Dendritic cell treated with granulocyte-macrophage colony-stimulating factor and Interleukin-4, amounts not matched to agents 40 ng/mL and 50 ng/mL, for 4 days (primary cell): Measurements from ENCODE around the gene ZNF330.
"Not testable (repeated sequence)": the region's sequence is repeated elsewhere in the genome, so short reads cannot be mapped to it uniquely, and the experiment has no call there.

Source experiments
- H3K27ac Mint-ChIP-seq: one replicate; pipeline ENCODE4 v1.8.0; 2022; ENCODE audit warnings: mild to moderate bottlenecking, mixed read lengths
- H3K27me3 Mint-ChIP-seq: one replicate; pipeline ENCODE4 v1.8.0; 2022; ENCODE audit warnings: mild to moderate bottlenecking, mixed read lengths
- H3K36me3 Mint-ChIP-seq: one replicate; pipeline ENCODE4 v1.8.0; 2022; ENCODE audit warnings: low read depth, mixed read lengths
- H3K4me1 Mint-ChIP-seq: one replicate; pipeline ENCODE4 v1.8.0; 2022; ENCODE audit warnings: low read depth, mixed read lengths
- H3K4me3 Mint-ChIP-seq: one replicate; pipeline ENCODE4 v1.8.0; 2022; ENCODE audit warnings: mild to moderate bottlenecking, moderate library complexity, mixed read lengths
- H3K9me3 Mint-ChIP-seq: one replicate; pipeline ENCODE4 v1.8.0; 2022; ENCODE audit warnings: mixed read lengths
- intact Hi-C: fragments of 100-400 bp; cut with micrococcal nuclease; formaldehyde crosslinking; loops from one replicate; pipeline ENCODE4 v1.15.0; 2022

ZNF330 gene

DNA sequence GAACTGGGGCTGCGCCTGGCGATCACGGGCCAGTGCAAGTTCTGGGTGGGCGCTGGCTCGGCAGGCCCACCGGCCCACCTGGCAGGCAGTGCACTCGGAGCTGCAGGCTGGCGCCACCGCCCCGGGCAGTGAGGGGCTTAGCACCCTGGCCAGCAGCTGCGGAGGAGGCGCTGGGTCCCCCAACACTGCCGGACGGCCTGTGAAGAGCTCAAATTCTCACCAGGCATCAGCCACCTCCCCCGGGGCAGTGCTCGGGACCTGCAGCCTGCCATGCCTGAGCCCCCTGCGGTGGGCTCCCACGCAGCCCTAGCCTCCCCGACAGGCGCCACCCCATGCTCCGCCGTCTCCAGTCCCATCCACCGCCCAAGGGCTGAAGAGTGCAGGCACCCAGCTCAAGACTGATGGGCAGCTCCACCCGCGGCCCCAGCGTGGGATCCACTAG, 7.1 kb upstream of the ZNF330 start:
- H3K27me3 Mint-ChIP-seq = no peaks in the 10 kb centered on the region
- no peaks in the 10 kb centered on the region for H3K36me3 Mint-ChIP-seq
- H3K9me3 Mint-ChIP-seq = no peaks in the 10 kb centered on the region

GRCh38 chr4:141215030-141215429, 5.7 kb upstream of the ZNF330 start:
- Mint-ChIP-seq H3K27ac (no peak overlapping the region), H3K9me3 (no peaks in the 10 kb centered on the region), H3K4me3 (no peak overlapping the region), H3K27me3 (no peaks in the 10 kb centered on the region), H3K4me1 (no peaks in the 10 kb centered on the region), H3K36me3 (no peaks in the 10 kb centered on the region)
- intact Hi-C loops = no loop called here

More for the DNA sequence above, 7.1 kb upstream of the ZNF330 start:
- Mint-ChIP-seq H3K4me1 (no peaks in the 10 kb centered on the region), H3K4me3 (no peak overlapping the region), H3K27ac (no peak overlapping the region)
- intact Hi-C loops = no loop called here

DNA sequence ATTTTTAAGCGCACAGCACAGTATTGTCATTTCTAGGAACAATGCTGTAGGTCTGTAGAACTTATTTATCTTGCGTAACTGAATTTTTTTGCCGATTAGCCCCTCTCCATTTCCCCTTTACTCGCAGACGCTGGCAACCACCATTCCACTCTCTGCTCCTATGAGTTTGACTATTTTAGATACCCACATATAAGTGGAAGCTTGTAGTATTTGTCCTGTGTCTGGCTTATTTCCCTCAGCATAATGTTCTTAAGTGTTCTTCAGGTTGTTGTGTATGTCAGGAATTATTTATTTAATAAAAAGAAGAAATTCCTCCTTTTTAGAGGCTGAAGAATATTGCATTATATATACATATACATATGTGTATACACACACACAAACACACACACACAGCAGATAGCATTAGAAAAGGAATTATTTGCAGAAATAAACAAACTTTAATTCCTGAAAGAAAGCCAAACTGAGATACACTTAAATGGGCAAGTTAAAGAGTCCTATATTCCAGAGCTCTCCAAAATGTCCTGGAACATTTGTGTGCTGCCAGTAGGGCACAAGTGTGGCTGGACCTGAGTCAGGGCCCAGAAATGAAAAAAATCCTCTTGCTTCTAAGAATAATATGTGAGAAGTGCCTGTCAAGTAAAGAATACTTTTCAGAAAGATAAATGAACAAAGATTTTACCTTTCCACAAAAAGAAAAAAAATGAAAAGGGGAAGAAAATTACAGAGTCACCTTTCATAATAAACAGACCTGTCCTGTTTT, 4.5 kb upstream of the ZNF330 start:
- intact Hi-C loops = no loop called here
- no peak overlapping the region for H3K27ac Mint-ChIP-seq
- H3K4me1 Mint-ChIP-seq = peaks cover 8% of the 10 kb centered on the region
- H3K27me3 Mint-ChIP-seq = no peaks in the 10 kb centered on the region
- peaks cover 4% of the 10 kb centered on the region for H3K36me3 Mint-ChIP-seq
- H3K4me3 Mint-ChIP-seq = no peak overlapping the region
- no peaks in the 10 kb centered on the region for H3K9me3 Mint-ChIP-seq

- Mint-ChIP-seq H3K4me1 (peaks cover 23% of the 10 kb centered on the region), H3K9me3 (no peaks in the 10 kb centered on the region), H3K4me3 (peak overlapping the region; percentile 93), H3K27me3 (no peaks in the 10 kb centered on the region), H3K27ac (peak overlapping the region; percentile 97), H3K36me3 (peaks cover 33% of the 10 kb centered on the region)
- intact Hi-C loops = loop anchor here (10.0 kb wide), 3 partner anchors 135 to 1965 kb away; partner anchors contain the start of genes ELMOD2 and USP38
These were observed 424 bp upstream of the ZNF330 start for GRCh38 chr4:141220271-141220670.

GRCh38 chr4:141223418-141223817, 2.7 kb downstream of the ZNF330 start:
- peaks cover 57% of the 10 kb centered on the region for H3K36me3 Mint-ChIP-seq
- peaks cover 23% of the 10 kb centered on the region for H3K4me1 Mint-ChIP-seq
- H3K4me3 Mint-ChIP-seq = no peak overlapping the region
- no peaks in the 10 kb centered on the region for H3K9me3 Mint-ChIP-seq
- H3K27me3 Mint-ChIP-seq = no peaks in the 10 kb centered on the region
- intact Hi-C loops = loop anchor here (10.0 kb wide), 3 partner anchors 131 to 1961 kb away; partner anchors contain the start of genes ELMOD2 and USP38
- H3K27ac Mint-ChIP-seq = no peak overlapping the region

- H3K27me3 Mint-ChIP-seq, H3K4me3 Mint-ChIP-seq, H3K9me3 Mint-ChIP-seq, H3K27ac Mint-ChIP-seq: not testable (repeated sequence)
- intact Hi-C loops = loop anchor here (10.0 kb wide), 3 partner anchors 128 to 1958 kb away; partner anchors contain the start of genes ELMOD2 and USP38
- Mint-ChIP-seq H3K4me1 (peaks cover 15% of the 10 kb centered on the region), H3K36me3 (peaks cover 86% of the 10 kb centered on the region)
These were observed 6.6 kb downstream of the ZNF330 start for GRCh38 chr4:141227280-141227679.

DNA sequence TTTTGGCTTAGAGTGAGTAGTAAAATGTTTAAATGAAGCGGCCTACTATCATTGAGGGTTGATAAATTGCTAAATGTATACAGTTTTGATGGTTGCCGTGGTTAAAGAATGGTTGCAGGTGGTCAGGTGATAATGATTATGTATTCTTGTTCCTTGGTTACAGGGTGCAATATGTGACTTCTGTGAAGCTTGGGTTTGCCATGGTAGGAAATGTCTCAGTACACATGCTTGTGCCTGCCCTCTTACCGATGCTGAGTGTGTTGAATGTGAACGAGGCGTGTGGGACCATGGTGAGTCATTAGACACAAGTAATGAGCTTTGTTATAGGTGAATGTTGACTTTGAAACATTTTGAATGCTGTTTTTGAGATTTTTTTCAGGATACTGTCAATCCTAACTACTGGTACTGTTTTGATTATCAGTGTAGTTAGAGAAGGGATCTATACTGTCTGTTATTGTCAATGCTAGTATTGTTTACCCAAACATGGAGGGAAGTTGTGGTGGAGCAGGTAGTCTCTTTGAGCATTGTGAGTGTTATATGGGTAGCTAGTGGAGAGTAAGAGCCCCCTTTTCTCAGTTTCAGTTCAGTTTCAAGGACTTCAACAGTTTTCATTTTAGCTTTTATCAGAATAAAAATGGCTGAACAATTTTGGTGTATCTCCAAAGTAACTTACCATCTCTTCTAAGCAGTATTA, 8.9 kb downstream of the ZNF330 start:
- Mint-ChIP-seq H3K9me3 (no peaks in the 10 kb centered on the region), H3K4me3 (no peak overlapping the region), H3K27me3 (no peaks in the 10 kb centered on the region), H3K4me1 (no peaks in the 10 kb centered on the region), H3K27ac (no peak overlapping the region), H3K36me3 (peaks cover 83% of the 10 kb centered on the region)
- intact Hi-C loops = loop anchor here (10.0 kb wide), 3 partner anchors 125 to 1955 kb away; partner anchors contain the start of genes ELMOD2 and USP38

- Mint-ChIP-seq H3K27ac (no peak overlapping the region), H3K4me1 (no peaks in the 10 kb centered on the region), H3K4me3 (no peak overlapping the region), H3K27me3 (no peaks in the 10 kb centered on the region), H3K36me3 (peaks cover 63% of the 10 kb centered on the region), H3K9me3 (no peaks in the 10 kb centered on the region)
- intact Hi-C loops = no loop called here
These were observed 13.0 kb downstream of the ZNF330 start for GRCh38 chr4:141233673-141234072.

GRCh38 chr4:141238186-141238585, 17.5 kb downstream of the ZNF330 start:
- no peaks in the 10 kb centered on the region for H3K9me3 Mint-ChIP-seq

GRCh38 chr4:141240259-141240658, 19.6 kb downstream of the ZNF330 start:
- H3K4me1 Mint-ChIP-seq = no peaks in the 10 kb centered on the region
- intact Hi-C loops = no loop called here
- H3K36me3 Mint-ChIP-seq = peaks cover 5% of the 10 kb centered on the region
- H3K4me3 Mint-ChIP-seq = no peak overlapping the region
- no peak overlapping the region for H3K27ac Mint-ChIP-seq
- no peaks in the 10 kb centered on the region for H3K9me3 Mint-ChIP-seq
- H3K27me3 Mint-ChIP-seq = peaks cover 3% of the 10 kb centered on the region

More at GRCh38 chr4:141238186-141238585, 17.5 kb downstream of the ZNF330 start:
- intact Hi-C loops = no loop called here
- H3K4me3 Mint-ChIP-seq = no peak overlapping the region
- peaks cover 21% of the 10 kb centered on the region for H3K36me3 Mint-ChIP-seq
- H3K27me3 Mint-ChIP-seq = peaks cover 3% of the 10 kb centered on the region
- H3K4me1 Mint-ChIP-seq = no peaks in the 10 kb centered on the region
- H3K27ac Mint-ChIP-seq = no peak overlapping the region

GRCh38 chr4:141240671-141241070, 20.0 kb downstream of the ZNF330 start:
- Mint-ChIP-seq H3K4me3 (no peak overlapping the region), H3K36me3 (peaks cover under 1% of the 10 kb centered on the region), H3K4me1 (no peaks in the 10 kb centered on the region), H3K9me3 (no peaks in the 10 kb centered on the region), H3K27ac (no peak overlapping the region), H3K27me3 (peaks cover 3% of the 10 kb centered on the region)
- intact Hi-C loops = no loop called here

- no peak overlapping the region for H3K27ac Mint-ChIP-seq
- H3K9me3 Mint-ChIP-seq = no peaks in the 10 kb centered on the region
- peaks cover 3% of the 10 kb centered on the region for H3K27me3 Mint-ChIP-seq
- intact Hi-C loops = no loop called here
- no peaks in the 10 kb centered on the region for H3K36me3 Mint-ChIP-seq
- H3K4me3 Mint-ChIP-seq = no peak overlapping the region
- no peaks in the 10 kb centered on the region for H3K4me1 Mint-ChIP-seq
These were observed 21.3 kb downstream of the ZNF330 start for GRCh38 chr4:141241986-141242385.

DNA sequence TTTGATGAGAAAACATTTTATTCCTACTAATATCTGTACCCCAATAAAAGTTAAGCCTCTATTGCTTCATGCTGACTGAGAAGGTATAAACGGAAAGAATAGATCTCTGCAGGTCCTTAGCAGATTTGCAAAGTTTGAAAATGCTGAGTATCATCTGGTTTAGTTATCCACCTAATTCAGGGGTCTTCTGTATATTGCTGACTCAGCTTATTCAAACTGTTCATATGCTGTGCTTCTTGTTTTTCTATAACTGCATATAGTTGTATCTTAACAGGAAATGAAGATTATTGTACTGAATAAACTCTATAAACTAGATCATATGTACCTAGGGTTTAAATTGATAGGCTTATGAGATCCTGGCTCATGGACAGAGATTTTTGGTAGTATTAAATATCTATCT, 23.7 kb downstream of the ZNF330 start:
- Mint-ChIP-seq H3K27ac (no peak overlapping the region), H3K36me3 (no peaks in the 10 kb centered on the region), H3K4me3 (no peak overlapping the region), H3K27me3 (peaks cover 3% of the 10 kb centered on the region), H3K4me1 (peaks cover 5% of the 10 kb centered on the region), H3K9me3 (no peaks in the 10 kb centered on the region)
- intact Hi-C loops = no loop called here

DNA sequence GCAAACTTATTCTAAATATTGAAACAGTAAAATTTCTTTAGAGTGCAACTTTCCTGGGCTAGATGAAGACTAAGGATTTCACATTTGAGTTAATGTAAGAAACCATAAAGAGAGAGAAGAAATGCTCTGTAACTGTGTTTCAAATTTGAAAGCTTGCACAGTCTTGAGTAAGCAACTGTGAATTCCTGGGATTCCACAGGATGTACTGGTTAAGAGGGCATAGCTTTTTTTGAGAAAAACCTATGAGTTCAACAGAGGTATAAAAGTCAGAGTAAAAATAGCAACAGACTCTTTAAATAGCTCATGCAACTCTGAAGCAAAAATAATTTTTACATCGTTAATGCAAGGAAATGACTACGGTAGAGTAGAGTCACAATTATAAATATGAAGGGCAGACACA, 25.5 kb downstream of the ZNF330 start:
- peaks cover 5% of the 10 kb centered on the region for H3K4me1 Mint-ChIP-seq
- no peak overlapping the region for H3K4me3 Mint-ChIP-seq
- intact Hi-C loops = no loop called here
- no peaks in the 10 kb centered on the region for H3K27me3 Mint-ChIP-seq
- no peaks in the 10 kb centered on the region for H3K9me3 Mint-ChIP-seq
- no peak overlapping the region for H3K27ac Mint-ChIP-seq
- no peaks in the 10 kb centered on the region for H3K36me3 Mint-ChIP-seq
